H1 (cell line): ENCODE measurements around the gene CACNA2D3. TPM values are rescaled to one million over a fixed set of nuclear protein-coding genes. Genes with fewer than 3 reads are reported as not detected.

Experiments
- CTBP2 ChIP-seq: IDR thresholded peaks from 2 replicates; pipeline ENCODE4 v1.7.0; 2011; ENCODE audit warnings: borderline replicate concordance, mild to moderate bottlenecking, moderate library complexity, mixed read lengths, low read length; ENCODE audit not compliant: insufficient read depth, insufficient read length
- polyA plus RNA-seq, 7 experiments: library from polyadenylated mRNA; depleted of rRNA in 3 of 7; stranded (reverse) in 5 of 7; unstranded in 2 of 7; fragments of >200 nt in 5 of 7; fragments of 200-250 nt in 2 of 7; gene quantifications; 1 replicate in 5 of 7; 2 replicates in 1 of 7; 4 replicates in 1 of 7; pipeline versions ENCODE4 v1.2.1 to v1.2.3, GENCODE V29; 2011 to 2013; ENCODE audit warnings: missing spikeins in 2 of 7, mixed read lengths in 2 of 7
- total RNA-seq: library from RNA; stranded (reverse); fragmentation: NEBNext Ultra II Directional; extraction: Animal tissue kit (Norgen Biotek cat#: 25700); gene quantifications from 2 replicates; pipeline ENCODE4 v1.2.1, GENCODE V29; 2021
- TF ChIP-seq, protein P1 (sequence below): IDR thresholded peaks from 2 replicates; pipeline ENCODE4 v1.6.1; 2012; ENCODE audit warnings: low read length, inconsistent platforms

The CACNA2D3 gene
- total and polyA plus RNA-seq, 2 of the 8 experiments (the other 6 are each of a cell fraction or from before 2014, with no cell fraction given): 1.5 to 1.8 TPM

DNA sequence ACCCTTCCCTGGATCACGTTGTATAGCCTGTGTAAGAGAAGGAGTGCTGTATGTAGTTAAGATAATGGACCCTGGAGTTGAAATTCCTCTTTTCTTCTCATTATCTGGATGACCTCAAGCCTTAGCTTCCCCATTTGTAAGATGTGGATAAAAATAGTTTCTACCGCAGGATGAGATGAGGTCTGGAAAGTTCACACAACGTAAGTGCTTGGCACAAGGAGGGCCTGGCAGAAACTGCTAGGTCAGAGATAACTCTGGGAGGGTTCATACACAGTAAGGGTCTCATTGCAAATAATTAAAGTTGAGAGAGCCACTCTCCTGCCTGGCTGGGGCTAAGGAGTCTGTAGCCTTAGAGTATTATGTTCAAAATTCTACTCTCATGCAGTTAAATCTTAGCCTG lies 591.1 kb downstream of the CACNA2D3 start (continued):
- TF ChIP-seq, protein P1, sequence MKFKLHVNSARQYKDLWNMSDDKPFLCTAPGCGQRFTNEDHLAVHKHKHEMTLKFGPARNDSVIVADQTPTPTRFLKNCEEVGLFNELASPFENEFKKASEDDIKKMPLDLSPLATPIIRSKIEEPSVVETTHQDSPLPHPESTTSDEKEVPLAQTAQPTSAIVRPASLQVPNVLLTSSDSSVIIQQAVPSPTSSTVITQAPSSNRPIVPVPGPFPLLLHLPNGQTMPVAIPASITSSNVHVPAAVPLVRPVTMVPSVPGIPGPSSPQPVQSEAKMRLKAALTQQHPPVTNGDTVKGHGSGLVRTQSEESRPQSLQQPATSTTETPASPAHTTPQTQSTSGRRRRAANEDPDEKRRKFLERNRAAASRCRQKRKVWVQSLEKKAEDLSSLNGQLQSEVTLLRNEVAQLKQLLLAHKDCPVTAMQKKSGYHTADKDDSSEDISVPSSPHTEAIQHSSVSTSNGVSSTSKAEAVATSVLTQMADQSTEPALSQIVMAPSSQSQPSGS: no peak
- no peak for TF ChIP-seq CTBP2
